SK-N-MC (cell line): ENCODE measurements around the gene NRM.

ENCODE experiments used
- DNase-seq: peaks from one replicate; pipeline ENCODE4 v3.0.0-alpha.2; 2011; ENCODE audit warnings: low read depth, low spot score
- H3K27ac ChIP-seq: fragments of 200-600 bp; sonication (generic); 2 replicates; pipeline ENCODE4 v1.5.1; 2016; ENCODE audit warnings: mixed run types
- H3K36me3 ChIP-seq: fragments of 200-600 bp; sonication (generic); 2 replicates; pipeline ENCODE4 v1.6.1; 2017; ENCODE audit warnings: antibody characterized with exemption, low read length, mixed read lengths; ENCODE audit not compliant: insufficient read depth
- H3K4me3 ChIP-seq: fragments of 200-600 bp; sonication (generic); 2 replicates; pipeline ENCODE4 v1.5.1; 2016
- H3K9ac ChIP-seq: fragments of 200-600 bp; sonication (generic); 2 replicates; pipeline ENCODE4 v1.8.0; 2017; ENCODE audit warnings: mixed run types, mixed read lengths; ENCODE audit not compliant: insufficient read length
- H3K9me3 ChIP-seq: fragments of 200-600 bp; sonication (generic); 2 replicates; pipeline ENCODE4 v1.6.1; 2017; ENCODE audit warnings: low read depth, mild to moderate bottlenecking, antibody characterized with exemption, low read length, moderate library complexity, mixed read lengths
- EZH2 ChIP-seq: fragments of 200-600 bp; sonication (generic); IDR thresholded peaks from one replicate; pipeline ENCODE4 v1.6.1; 2017; ENCODE audit warnings: antibody characterized with exemption
- FOXP2 ChIP-seq: optimal IDR thresholded peaks from 2 replicates; pipeline ENCODE3; 2011; ENCODE audit warnings: mild to moderate bottlenecking, moderate library complexity; ENCODE audit not compliant: insufficient read depth; ENCODE audit errors: extremely low read length, control extremely low read depth
- POLR2AphosphoS5 ChIP-seq: IDR thresholded peaks from 2 replicates; pipeline ENCODE4 v1.6.1; 2012; ENCODE audit warnings: mild to moderate bottlenecking, low read depth, low read length, borderline replicate concordance

NRM gene

GRCh38 chr6:30714263-30714662, 23.5 kb upstream of the NRM start:
- H3K9me3 ChIP-seq: no peaks in the 10 kb centered on the region
- DNase-seq: no peak
- no peak for TF ChIP-seq POLR2AphosphoS5
- TF ChIP-seq FOXP2: no peak
- no peak for TF ChIP-seq EZH2
- H3K4me3 ChIP-seq: no peak overlapping the region
- H3K36me3 ChIP-seq: peaks cover 53% of the 10 kb centered on the region
- no peak overlapping the region for H3K9ac ChIP-seq
- H3K27ac ChIP-seq: no peak overlapping the region

GRCh38 chr6:30712441-30712945, 21.7 kb upstream of the NRM start:
- Histone ChIP-seq H3K9me3 (no peaks in the 10 kb centered on the region), H3K9ac (no peak overlapping the region), H3K4me3 (no peak overlapping the region), H3K27ac (no peak overlapping the region), H3K36me3 (peaks cover 58% of the 10 kb centered on the region)
- no peak for DNase-seq
- no peak for TF ChIP-seq EZH2
- TF ChIP-seq POLR2AphosphoS5: no peak
- no peak for TF ChIP-seq FOXP2

GRCh38 chr6:30711758-30712380, 21.1 kb upstream of the NRM start:
- Histone ChIP-seq H3K9ac (no peak overlapping the region), H3K4me3 (no peak overlapping the region), H3K27ac (no peak overlapping the region), H3K9me3 (no peaks in the 10 kb centered on the region), H3K36me3 (peaks cover 58% of the 10 kb centered on the region)
- no peak for DNase-seq
- TF ChIP-seq FOXP2 (no peak), POLR2AphosphoS5 (no peak), EZH2 (no peak)

- no peak for DNase-seq
- H3K4me3 ChIP-seq: no peak overlapping the region
- no peaks in the 10 kb centered on the region for H3K9me3 ChIP-seq
- H3K9ac ChIP-seq: no peak overlapping the region
- no peak for TF ChIP-seq POLR2AphosphoS5
- TF ChIP-seq EZH2: no peak
- H3K36me3 ChIP-seq: peaks cover 49% of the 10 kb centered on the region
- no peak overlapping the region for H3K27ac ChIP-seq
Observed at GRCh38 chr6:30709101-30709868, 18.5 kb upstream of the NRM start.

GRCh38 chr6:30707281-30707850, 16.6 kb upstream of the NRM start:
- no peak for DNase-seq
- H3K9me3 ChIP-seq: no peaks in the 10 kb centered on the region
- TF ChIP-seq EZH2: no peak
- TF ChIP-seq POLR2AphosphoS5: no peak
- TF ChIP-seq FOXP2: no peak
- H3K9ac ChIP-seq: peak overlapping the region; percentile 13
- H3K4me3 ChIP-seq: no peak overlapping the region
- peak overlapping the region; percentile 20; the same call in 1 of the 2 replicates for H3K27ac ChIP-seq
- peaks cover 43% of the 10 kb centered on the region; the same call in 1 of the 2 replicates for H3K36me3 ChIP-seq

GRCh38 chr6:30705620-30706019, 14.8 kb upstream of the NRM start:
- Histone ChIP-seq H3K27ac (no peak overlapping the region), H3K36me3 (peaks cover 30% of the 10 kb centered on the region; the same call in 1 of the 2 replicates), H3K4me3 (no peak overlapping the region), H3K9ac (no peak overlapping the region), H3K9me3 (no peaks in the 10 kb centered on the region)
- no peak for DNase-seq
- no peak for TF ChIP-seq EZH2
- no peak for TF ChIP-seq FOXP2
- TF ChIP-seq POLR2AphosphoS5: no peak

- Histone ChIP-seq H3K9me3 (no peaks in the 10 kb centered on the region), H3K9ac (no peak overlapping the region), H3K36me3 (peaks cover 26% of the 10 kb centered on the region; the same call in 1 of the 2 replicates), H3K4me3 (no peak overlapping the region), H3K27ac (no peak overlapping the region)
- no peak for DNase-seq
- no peak for TF ChIP-seq POLR2AphosphoS5
- no peak for TF ChIP-seq EZH2
- TF ChIP-seq FOXP2: no peak
Observed at GRCh38 chr6:30703821-30704220, 13.0 kb upstream of the NRM start.

- no peak overlapping the region for H3K27ac ChIP-seq
- H3K4me3 ChIP-seq: no peak overlapping the region
- TF ChIP-seq EZH2: no peak
- no peak for TF ChIP-seq FOXP2
- TF ChIP-seq POLR2AphosphoS5: no peak
- DNase-seq: no peak
- H3K9ac ChIP-seq: no peak overlapping the region
- H3K36me3 ChIP-seq: peaks cover 25% of the 10 kb centered on the region; the same call in 1 of the 2 replicates
- H3K9me3 ChIP-seq: no peaks in the 10 kb centered on the region
Observed at GRCh38 chr6:30703011-30703410, 12.2 kb upstream of the NRM start.
